Measurements from ENCODE around the gene ITSN2. TPM values are rescaled to one million over a fixed set of nuclear protein-coding genes. Genes with fewer than 3 reads are reported as not detected.

ITSN2 gene
- total and polyA plus RNA-seq, 2 of the 8 experiments (the other 6 are each of a cell fraction or from before 2014, with no cell fraction given), result 9.3 to 17.0 TPM

DNA sequence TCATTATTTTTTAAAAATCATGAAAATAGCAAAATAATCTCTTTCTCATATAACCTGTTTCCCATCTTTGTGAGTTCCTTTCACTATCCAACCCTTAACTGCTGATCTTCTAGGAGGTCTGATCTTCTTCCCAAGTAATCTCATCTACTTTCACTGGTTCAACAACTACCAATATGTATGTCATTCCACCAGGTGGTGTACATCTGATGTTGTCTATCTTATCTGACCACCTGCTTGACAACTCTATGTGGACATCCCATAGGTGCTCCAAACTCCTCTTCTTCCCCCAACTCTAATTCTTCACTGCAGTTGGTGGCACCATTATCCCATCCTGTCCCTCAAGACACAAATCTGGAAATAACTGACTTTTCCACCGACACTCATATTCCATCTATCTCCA lies 123.0 kb downstream of the ITSN2 start:
- Histone ChIP-seq H3K27me3 (replicated peaks in 1 of 4; ENCODE audit: control insufficient read depth in 3 of 4, extremely low read depth in 1 of 4, insufficient read depth in 3 of 4, low read length in 3 of 4) (no peaks in the 10 kb centered on the region), H3K36me3 (ENCODE audit: control insufficient read depth in 2 of 4, insufficient read depth in 4 of 4, low read length in 3 of 4) (no peaks in the 10 kb centered on the region), H4K5ac (ENCODE audit: insufficient read length, low read depth, low read length) (no peak overlapping the region), H3K23ac (ENCODE audit: insufficient read length) (no peak overlapping the region), H2BK20ac (ENCODE audit: low read length) (no peak overlapping the region), H2BK120ac (replicated peaks; ENCODE audit: low read depth, low read length) (no peak overlapping the region), H3K4me3 (ENCODE audit: extremely low read depth in 1 of 4, insufficient read depth in 2 of 4, low read depth in 3 of 4, low read length in 4 of 4) (no peak overlapping the region), H2BK5ac (ENCODE audit: low read depth, low read length) (no peak overlapping the region), H4K91ac (replicated peaks; ENCODE audit: insufficient read length, low read length) (no peak overlapping the region), H3K23me2 (ENCODE audit: low read depth, low read length) (no peaks in the 10 kb centered on the region), H4K20me1 (replicated peaks in 1 of 2; ENCODE audit: control insufficient read depth in 1 of 2, insufficient read depth in 2 of 2, low read length in 2 of 2) (no peaks in the 10 kb centered on the region), H3K79me1 (ENCODE audit: low read depth, low read length) (no peaks in the 10 kb centered on the region), H3K4me2 (ENCODE audit: insufficient read depth in 1 of 2, low read depth in 2 of 2, low read length in 2 of 2) (no peak overlapping the region), H2BK12ac (ENCODE audit: low read depth, low read length) (no peak overlapping the region), H3K27ac (ENCODE audit: low read depth, low read length) (no peak overlapping the region), H3K18ac (ENCODE audit: extremely low read depth, low read length) (no peak overlapping the region), H3K14ac (ENCODE audit: insufficient read length) (no peak overlapping the region), H3K56ac (replicated peaks; ENCODE audit: insufficient read length, low read depth, low read length) (no peak overlapping the region), H3K9ac (replicated peaks in 1 of 4; ENCODE audit: extremely low read depth in 1 of 4, low read depth in 3 of 4, low read length in 3 of 4) (no peak overlapping the region), H3K79me2 (ENCODE audit: control insufficient read depth in 1 of 2, insufficient read depth in 2 of 2, low read length in 2 of 2) (no peaks in the 10 kb centered on the region), H2BK15ac (ENCODE audit: low read length) (no peak overlapping the region), H2AFZ (ENCODE audit: low read length) (no peak overlapping the region), H2AK5ac (ENCODE audit: low read depth, low read length) (no peak overlapping the region), H3K4me1 (replicated peaks in 1 of 4; ENCODE audit: control insufficient read depth in 3 of 4, insufficient read depth in 4 of 4, low read length in 3 of 4) (no peaks in the 10 kb centered on the region), H3K9me3 (ENCODE audit: insufficient read depth in 2 of 2, low read depth in 1 of 2, low read length in 1 of 2) (no peaks in the 10 kb centered on the region), H4K8ac (ENCODE audit: extremely low read depth, insufficient read depth, low read length) (no peak overlapping the region), H3K4ac (replicated peaks; ENCODE audit: insufficient read length, low read depth, low read length) (no peak overlapping the region)
- POLR2A ChIA-PET (ENCODE audit: partially characterized antibody), result no interaction called here
- DNase-seq (ENCODE audit: low read depth in 1 of 2, low spot score in 2 of 2) (no peak), FAIRE-seq (no peak)
- WGBS, 2 experiments (ENCODE audit: extremely low coverage in 1 of 2, insufficient coverage in 1 of 2, insufficient read length in 1 of 2, insufficient replicate concordance in 2 of 2, low coverage in 1 of 2, low lambda C conversion rate in 2 of 2, missing lambda C conversion rate in 1 of 2), result 94% methylated on average over 1 of the region's 1 CpG; no CpG with 5 or more reads in 1 of the 2 experiments
- CTCF ChIA-PET (ENCODE audit: partially characterized antibody), result no interaction called here
- TF ChIP-seq SP2 (IDR thresholded peaks at IDR 0.05; ENCODE audit: low read length), result no peak
- TF ChIP-seq BACH1 (IDR thresholded peaks at IDR 0.05; ENCODE audit: low read length), result no peak
- no peak for TF ChIP-seq ATF2 (IDR thresholded peaks at IDR 0.05; ENCODE audit: low read length)
- no peak for TF ChIP-seq JUN (IDR thresholded peaks at IDR 0.05; ENCODE audit: low read depth, low read length)
- TF ChIP-seq TAF7 (optimal IDR thresholded peaks at IDR 0.05; ENCODE audit: borderline replicate concordance, low read depth, low read length), result no peak
- no peak for TF ChIP-seq BCL11A (IDR thresholded peaks at IDR 0.05; ENCODE audit: low read depth in 2 of 2, low read length in 2 of 2)
- TF ChIP-seq RAD21 (IDR thresholded peaks at IDR 0.05 in 1 of 2, conservative IDR thresholded peaks at IDR 0.05 in 1 of 2; ENCODE audit: low read depth in 2 of 2, low read length in 2 of 2), result no peak
- no peak for TF ChIP-seq YY1 (IDR thresholded peaks at IDR 0.05; ENCODE audit: low read depth, low read length)
- TF ChIP-seq, protein P1, sequence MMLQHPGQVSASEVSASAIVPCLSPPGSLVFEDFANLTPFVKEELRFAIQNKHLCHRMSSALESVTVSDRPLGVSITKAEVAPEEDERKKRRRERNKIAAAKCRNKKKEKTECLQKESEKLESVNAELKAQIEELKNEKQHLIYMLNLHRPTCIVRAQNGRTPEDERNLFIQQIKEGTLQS (IDR thresholded peaks at IDR 0.05; ENCODE audit: insufficient read depth, low read depth, low read length), result no peak
- no peak for TF ChIP-seq CBX5 (IDR thresholded peaks at IDR 0.05; ENCODE audit: low read depth, low read length)

All from H1 (cell line).